ENCODE data around the gene TMEM232.

The TMEM232 gene

GRCh38 chr5:110514030-110514429, 212.4 kb downstream of the TMEM232 start:
- no peak for DNase-seq (ENCODE audit: low spot score)

- no peak for DNase-seq (ENCODE audit: low spot score)
These were observed 214.2 kb downstream of the TMEM232 start for GRCh38 chr5:110512266-110512665.

- DNase-seq (ENCODE audit: low spot score), result no peak
These were observed 216.3 kb downstream of the TMEM232 start for GRCh38 chr5:110510146-110510545.

GRCh38 chr5:110507972-110508371, 218.5 kb downstream of the TMEM232 start:
- DNase-seq (ENCODE audit: low spot score), result no peak

- no peak for DNase-seq (ENCODE audit: low spot score)
These were observed 220.1 kb downstream of the TMEM232 start for GRCh38 chr5:110506378-110506777.

GRCh38 chr5:110496276-110496675, 230.2 kb downstream of the TMEM232 start:
- no peak for DNase-seq (ENCODE audit: low spot score)

GRCh38 chr5:110492446-110492845, 234.0 kb downstream of the TMEM232 start:
- DNase-seq (ENCODE audit: low spot score), result no peak

GRCh38 chr5:110478895-110479294, 247.6 kb downstream of the TMEM232 start:
- peak; percentile 86 for DNase-seq (ENCODE audit: low spot score)

GRCh38 chr5:110477911-110478310, 248.6 kb downstream of the TMEM232 start:
- no peak for DNase-seq (ENCODE audit: low spot score)

GRCh38 chr5:110476164-110476563, 250.3 kb downstream of the TMEM232 start:
- no peak for DNase-seq (ENCODE audit: low spot score)

- DNase-seq (ENCODE audit: low spot score), result no peak
These were observed 250.9 kb downstream of the TMEM232 start for GRCh38 chr5:110475529-110475928.

GRCh38 chr5:110469486-110469885, 257.0 kb downstream of the TMEM232 start:
- no peak for DNase-seq (ENCODE audit: low spot score)

GRCh38 chr5:110463106-110463505, 263.4 kb downstream of the TMEM232 start:
- no peak for DNase-seq (ENCODE audit: low spot score)

GRCh38 chr5:110460837-110461236, 265.6 kb downstream of the TMEM232 start:
- no peak for DNase-seq (ENCODE audit: low spot score)

GRCh38 chr5:110458313-110458712, 268.2 kb downstream of the TMEM232 start:
- no peak for DNase-seq (ENCODE audit: low spot score)

- no peak for DNase-seq (ENCODE audit: low spot score)
These were observed 283.6 kb downstream of the TMEM232 start for GRCh38 chr5:110442856-110443255.

- DNase-seq (ENCODE audit: low spot score), result peak; percentile 53
These were observed 285.4 kb downstream of the TMEM232 start for GRCh38 chr5:110441035-110441434.

GRCh38 chr5:110440058-110440457, 286.4 kb downstream of the TMEM232 start:
- DNase-seq (ENCODE audit: low spot score), result no peak

- DNase-seq (ENCODE audit: low spot score), result no peak
These were observed 287.2 kb downstream of the TMEM232 start for GRCh38 chr5:110439296-110439695.

GRCh38 chr5:110435207-110435606, 291.3 kb downstream of the TMEM232 start:
- DNase-seq (ENCODE audit: low spot score), result no peak

- DNase-seq (ENCODE audit: low spot score), result no peak
These were observed 294.9 kb downstream of the TMEM232 start for GRCh38 chr5:110431603-110432002.

- DNase-seq (ENCODE audit: low spot score), result peak; percentile 17
These were observed 312.1 kb downstream of the TMEM232 start for GRCh38 chr5:110414360-110414759.

- peak; percentile 58 for DNase-seq (ENCODE audit: low spot score)
These were observed 312.6 kb downstream of the TMEM232 start for GRCh38 chr5:110413856-110414255.

- no peak for DNase-seq (ENCODE audit: low spot score)
These were observed 316.9 kb downstream of the TMEM232 start for GRCh38 chr5:110409571-110409970.

GRCh38 chr5:110402562-110402961, 323.9 kb downstream of the TMEM232 start:
- DNase-seq (ENCODE audit: low spot score), result no peak

Measured in kidney tubule cell (primary cell).